Nephron (organoid): ENCODE measurements around the gene ZNF48.
A peak's percentile ranks its signal among the peaks of the same experiment; 100 is the strongest.

Source experiments
- H3K27ac Mint-ChIP-seq, 3 experiments: 2 replicates each; pipeline ENCODE4 v1.8.0; 2020; ENCODE audit warnings: mixed read lengths in 3 of 3, mild to moderate bottlenecking in 2 of 3, moderate library complexity in 1 of 3
- H3K27me3 Mint-ChIP-seq: 2 replicates; pipeline ENCODE4 v1.8.0; 2021; ENCODE audit warnings: low read depth, mild to moderate bottlenecking, moderate library complexity, mixed read lengths
- H3K36me3 Mint-ChIP-seq: 2 replicates; pipeline ENCODE4 v1.8.0; 2020; ENCODE audit warnings: low read depth, mixed read lengths
- H3K4me1 Mint-ChIP-seq: 2 replicates; pipeline ENCODE4 v1.8.0; 2020; ENCODE audit warnings: mixed read lengths
- H3K4me3 Mint-ChIP-seq, 3 experiments: 2 replicates each; pipeline ENCODE4 v1.8.0; 2020; ENCODE audit warnings: mild to moderate bottlenecking in 3 of 3, mixed read lengths in 3 of 3, moderate library complexity in 2 of 3
- H3K9me3 Mint-ChIP-seq: 2 replicates; pipeline ENCODE4 v1.8.0; 2020; ENCODE audit warnings: mixed read lengths
- TF ChIP-seq, protein P1 (sequence below), 3 experiments: fragments of 200-600 bp; sonication (generic); IDR thresholded peaks; one replicate each; pipeline ENCODE4 v1.5.0; 2021; ENCODE audit warnings: antibody characterized with exemption in 3 of 3; ENCODE audit not compliant: unreplicated experiment in 3 of 3

ZNF48 gene

DNA sequence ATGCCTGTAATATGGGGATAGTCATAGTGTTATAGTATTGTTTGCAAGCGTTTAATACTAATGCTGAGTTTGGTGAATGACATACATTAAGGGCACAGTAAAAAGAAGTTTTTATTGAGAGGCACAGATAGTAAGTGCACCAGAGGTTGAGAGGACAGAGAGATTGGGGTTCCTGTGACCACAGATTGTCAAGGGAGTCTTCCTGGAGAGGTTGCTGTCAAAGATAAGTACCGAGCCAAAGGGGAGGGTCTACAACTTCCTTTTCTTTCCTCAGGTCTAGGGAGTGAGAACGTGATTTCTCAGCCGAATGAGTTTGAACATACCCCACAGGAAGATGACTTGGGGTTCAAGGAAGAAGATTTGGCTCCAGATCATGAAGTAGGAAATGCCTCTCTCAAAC, 1.8 kb downstream of the ZNF48 start:
- peak overlapping the region; percentile 86 to 90 (median 89) for H3K4me3 Mint-ChIP-seq
- H3K36me3 Mint-ChIP-seq = peaks cover 16% of the 10 kb centered on the region
- H3K9me3 Mint-ChIP-seq = no peaks in the 10 kb centered on the region
- peaks cover 38% of the 10 kb centered on the region for H3K4me1 Mint-ChIP-seq
- no peaks in the 10 kb centered on the region for H3K27me3 Mint-ChIP-seq
- TF ChIP-seq, protein P1, sequence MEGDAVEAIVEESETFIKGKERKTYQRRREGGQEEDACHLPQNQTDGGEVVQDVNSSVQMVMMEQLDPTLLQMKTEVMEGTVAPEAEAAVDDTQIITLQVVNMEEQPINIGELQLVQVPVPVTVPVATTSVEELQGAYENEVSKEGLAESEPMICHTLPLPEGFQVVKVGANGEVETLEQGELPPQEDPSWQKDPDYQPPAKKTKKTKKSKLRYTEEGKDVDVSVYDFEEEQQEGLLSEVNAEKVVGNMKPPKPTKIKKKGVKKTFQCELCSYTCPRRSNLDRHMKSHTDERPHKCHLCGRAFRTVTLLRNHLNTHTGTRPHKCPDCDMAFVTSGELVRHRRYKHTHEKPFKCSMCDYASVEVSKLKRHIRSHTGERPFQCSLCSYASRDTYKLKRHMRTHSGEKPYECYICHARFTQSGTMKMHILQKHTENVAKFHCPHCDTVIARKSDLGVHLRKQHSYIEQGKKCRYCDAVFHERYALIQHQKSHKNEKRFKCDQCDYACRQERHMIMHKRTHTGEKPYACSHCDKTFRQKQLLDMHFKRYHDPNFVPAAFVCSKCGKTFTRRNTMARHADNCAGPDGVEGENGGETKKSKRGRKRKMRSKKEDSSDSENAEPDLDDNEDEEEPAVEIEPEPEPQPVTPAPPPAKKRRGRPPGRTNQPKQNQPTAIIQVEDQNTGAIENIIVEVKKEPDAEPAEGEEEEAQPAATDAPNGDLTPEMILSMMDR (IDR thresholded peaks at IDR 0.05; ENCODE audit: unreplicated experiment in 3 of 3) = no peak
- peak overlapping the region; percentile 72 to 78 (median 78) for H3K27ac Mint-ChIP-seq

GRCh38 chr16:30397776-30398660, 2.8 kb downstream of the ZNF48 start:
- peaks cover 38% of the 10 kb centered on the region for H3K4me1 Mint-ChIP-seq
- H3K27me3 Mint-ChIP-seq = no peaks in the 10 kb centered on the region
- peak overlapping the region in 1 of 3 experiments; percentile 89 for H3K4me3 Mint-ChIP-seq
- peaks cover 16% of the 10 kb centered on the region for H3K36me3 Mint-ChIP-seq
- no peak overlapping the region for H3K27ac Mint-ChIP-seq
- H3K9me3 Mint-ChIP-seq = no peaks in the 10 kb centered on the region
- TF ChIP-seq, protein P1 (IDR thresholded peaks at IDR 0.05; ENCODE audit: unreplicated experiment in 3 of 3) = no peak

GRCh38 chr16:30398661-30399434, 3.6 kb downstream of the ZNF48 start:
- TF ChIP-seq, protein P1 (IDR thresholded peaks at IDR 0.05; ENCODE audit: unreplicated experiment in 3 of 3) = no peak
- no peaks in the 10 kb centered on the region for H3K9me3 Mint-ChIP-seq
- H3K36me3 Mint-ChIP-seq = peaks cover 16% of the 10 kb centered on the region
- H3K4me3 Mint-ChIP-seq = peak overlapping the region; percentile 87 to 89 (median 89)
- H3K4me1 Mint-ChIP-seq = peaks cover 38% of the 10 kb centered on the region
- peak overlapping the region; percentile 96 to 99 (median 97) for H3K27ac Mint-ChIP-seq
- H3K27me3 Mint-ChIP-seq = no peaks in the 10 kb centered on the region

DNA sequence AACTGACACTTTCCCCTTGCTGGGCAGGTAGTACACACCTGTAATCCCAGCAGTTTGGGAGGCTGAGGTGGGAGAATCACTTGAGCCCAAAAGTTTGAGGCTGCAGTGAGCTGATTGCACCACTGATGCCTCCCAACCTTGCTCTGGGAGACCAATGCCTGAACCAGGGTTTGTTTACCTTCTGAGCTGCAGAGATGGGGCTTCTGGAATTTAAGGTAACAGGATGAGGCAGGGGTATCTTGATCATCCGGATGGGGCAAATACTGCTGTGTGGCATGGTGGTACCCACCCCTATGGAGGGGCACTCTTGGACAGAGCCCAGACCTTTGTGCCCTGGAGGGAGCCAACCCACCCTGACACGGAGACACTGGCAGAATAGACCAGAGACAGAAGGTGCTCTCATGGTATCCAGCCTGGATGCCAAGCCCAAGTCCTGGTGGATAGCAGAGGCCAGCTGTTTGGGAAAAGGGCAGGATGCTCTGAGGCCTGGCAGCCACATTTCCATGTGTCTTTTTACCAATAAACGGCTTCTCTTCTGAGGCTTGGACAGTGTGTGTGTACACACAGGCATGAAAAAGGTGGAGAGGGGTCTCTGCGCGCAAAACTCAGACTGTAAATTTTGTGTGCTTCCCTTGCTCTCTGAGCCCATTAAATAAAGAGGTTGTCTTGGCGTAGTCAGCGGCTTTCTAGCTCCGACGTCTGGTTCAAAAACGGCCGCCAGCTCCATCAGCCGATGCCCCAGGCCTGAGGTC, 4.4 kb downstream of the ZNF48 start:
- Mint-ChIP-seq H3K36me3 (peaks cover 16% of the 10 kb centered on the region), H3K4me3 (peak overlapping the region; percentile 87 to 89 (median 89)), H3K27ac (peak overlapping the region; percentile 96 to 99 (median 97)), H3K27me3 (no peaks in the 10 kb centered on the region), H3K9me3 (no peaks in the 10 kb centered on the region), H3K4me1 (peaks cover 32% of the 10 kb centered on the region)
- TF ChIP-seq, protein P1 (IDR thresholded peaks at IDR 0.05; ENCODE audit: unreplicated experiment in 3 of 3) = no peak

DNA sequence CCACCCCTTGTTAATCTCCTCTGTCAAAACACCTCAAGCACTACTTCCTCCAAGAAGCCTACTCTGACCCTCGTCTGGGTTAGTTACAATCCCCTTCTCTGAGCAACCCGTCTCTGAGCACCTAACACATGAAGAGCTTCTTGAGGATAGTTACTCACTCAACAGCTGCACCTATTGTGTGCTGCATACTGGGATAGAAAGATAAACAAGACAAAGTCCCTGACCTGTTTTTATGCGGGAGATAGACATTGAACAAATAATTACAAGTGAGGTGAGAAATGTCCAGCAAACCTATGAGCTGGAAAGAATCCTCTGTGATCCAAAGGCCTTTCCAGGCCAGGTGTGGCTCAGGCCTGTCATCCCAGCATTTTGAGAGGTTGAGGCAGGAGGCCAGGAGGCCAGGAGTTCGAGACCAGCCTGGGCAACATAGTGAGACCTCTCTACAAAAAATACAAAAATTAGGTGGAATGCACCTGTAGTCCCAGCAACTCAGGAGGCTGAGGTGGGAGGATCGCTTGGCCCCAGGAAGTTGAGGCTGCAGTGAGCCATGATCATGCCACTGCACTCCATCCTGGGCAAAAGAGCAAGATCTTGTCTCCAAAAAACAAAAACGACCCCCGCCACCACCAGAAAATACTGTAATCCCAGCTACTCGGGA, 6.7 kb downstream of the ZNF48 start:
- TF ChIP-seq, protein P1 (IDR thresholded peaks at IDR 0.05; ENCODE audit: unreplicated experiment in 3 of 3) = no peak
- H3K27ac Mint-ChIP-seq = peak overlapping the region; percentile 96 to 99 (median 97)
- peaks cover 14% of the 10 kb centered on the region for H3K36me3 Mint-ChIP-seq
- H3K4me3 Mint-ChIP-seq = peak overlapping the region; percentile 87 to 89 (median 89)
- no peaks in the 10 kb centered on the region for H3K27me3 Mint-ChIP-seq
- H3K9me3 Mint-ChIP-seq = no peaks in the 10 kb centered on the region
- H3K4me1 Mint-ChIP-seq = peaks cover 22% of the 10 kb centered on the region
